ENCODE data around the gene BACE2. TPM values are rescaled to one million over a fixed set of nuclear protein-coding genes. Genes with fewer than 3 reads are reported as not detected.

The BACE2 gene
- total and polyA plus RNA-seq, 4 donors = 1.7 to 16.7 (median 5.6) TPM

DNA sequence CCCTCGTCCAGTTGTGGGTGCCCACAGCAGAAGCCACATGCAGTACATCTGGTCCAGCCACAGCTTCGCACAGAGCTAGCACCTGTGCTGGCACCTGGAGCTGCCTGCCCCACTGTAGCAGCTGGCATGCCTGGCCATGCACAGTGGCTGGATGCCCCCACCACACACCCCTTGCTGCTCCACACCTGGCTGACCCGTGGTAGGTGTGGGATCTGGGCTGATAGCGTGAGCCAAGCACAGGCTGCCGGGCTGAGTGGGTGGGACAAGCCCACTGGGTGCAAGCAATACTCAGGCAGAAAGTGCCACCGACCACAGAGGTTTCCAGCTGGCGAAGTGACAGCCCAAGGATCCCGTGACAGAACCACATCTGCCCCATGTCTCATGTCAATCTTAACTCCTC lies 30.6 kb upstream of the BACE2 start:
- Histone ChIP-seq H3K36me3 (ENCODE audit: control insufficient read depth in 4 of 4, insufficient read depth in 3 of 4, low read depth in 1 of 4, low read length in 3 of 4) (no peaks in the 10 kb centered on the region), H3K27me3 (ENCODE audit: control insufficient read depth in 4 of 4, insufficient read depth in 4 of 4, low read length in 3 of 4) (no peaks in the 10 kb centered on the region), H3K9me3 (ENCODE audit: control insufficient read depth in 4 of 4, low read length in 3 of 4) (no peaks in the 10 kb centered on the region), H3K4me3 (ENCODE audit: low read depth in 1 of 3, low read length in 3 of 3) (no peak overlapping the region), H3K27ac (ENCODE audit: low read depth in 1 of 2, low read length in 2 of 2) (no peak overlapping the region), H3K9ac (ENCODE audit: low read depth in 1 of 2, low read length in 2 of 2) (no peak overlapping the region), H3K4me1 (ENCODE audit: control insufficient read depth in 4 of 4, insufficient read depth in 4 of 4, low read length in 3 of 4) (no peaks in the 10 kb centered on the region)
- no peak for TF ChIP-seq RAD21 (IDR thresholded peaks at IDR 0.05)
- TF ChIP-seq NR2F2 (IDR thresholded peaks at IDR 0.05) = no peak
- TF ChIP-seq, protein P1, sequence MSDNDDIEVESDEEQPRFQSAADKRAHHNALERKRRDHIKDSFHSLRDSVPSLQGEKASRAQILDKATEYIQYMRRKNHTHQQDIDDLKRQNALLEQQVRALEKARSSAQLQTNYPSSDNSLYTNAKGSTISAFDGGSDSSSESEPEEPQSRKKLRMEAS (IDR thresholded peaks at IDR 0.05) = no peak
- TF ChIP-seq HNF4A (conservative IDR thresholded peaks at IDR 0.05) = no peak
- no peak for TF ChIP-seq FOXA2 (IDR thresholded peaks at IDR 0.05)
- no peak for TF ChIP-seq HNF4G (IDR thresholded peaks at IDR 0.05)
- TF ChIP-seq JUND (IDR thresholded peaks at IDR 0.05) = no peak
- no peak for TF ChIP-seq RXRA (IDR thresholded peaks at IDR 0.05)
- TF ChIP-seq YY1 (IDR thresholded peaks at IDR 0.05) = no peak
- TF ChIP-seq, protein P2, sequence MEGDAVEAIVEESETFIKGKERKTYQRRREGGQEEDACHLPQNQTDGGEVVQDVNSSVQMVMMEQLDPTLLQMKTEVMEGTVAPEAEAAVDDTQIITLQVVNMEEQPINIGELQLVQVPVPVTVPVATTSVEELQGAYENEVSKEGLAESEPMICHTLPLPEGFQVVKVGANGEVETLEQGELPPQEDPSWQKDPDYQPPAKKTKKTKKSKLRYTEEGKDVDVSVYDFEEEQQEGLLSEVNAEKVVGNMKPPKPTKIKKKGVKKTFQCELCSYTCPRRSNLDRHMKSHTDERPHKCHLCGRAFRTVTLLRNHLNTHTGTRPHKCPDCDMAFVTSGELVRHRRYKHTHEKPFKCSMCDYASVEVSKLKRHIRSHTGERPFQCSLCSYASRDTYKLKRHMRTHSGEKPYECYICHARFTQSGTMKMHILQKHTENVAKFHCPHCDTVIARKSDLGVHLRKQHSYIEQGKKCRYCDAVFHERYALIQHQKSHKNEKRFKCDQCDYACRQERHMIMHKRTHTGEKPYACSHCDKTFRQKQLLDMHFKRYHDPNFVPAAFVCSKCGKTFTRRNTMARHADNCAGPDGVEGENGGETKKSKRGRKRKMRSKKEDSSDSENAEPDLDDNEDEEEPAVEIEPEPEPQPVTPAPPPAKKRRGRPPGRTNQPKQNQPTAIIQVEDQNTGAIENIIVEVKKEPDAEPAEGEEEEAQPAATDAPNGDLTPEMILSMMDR (IDR thresholded peaks at IDR 0.05; ENCODE audit: low read depth, low read length, missing input control) = no peak
- no peak for TF ChIP-seq EGR1 (IDR thresholded peaks at IDR 0.05; ENCODE audit: low read depth in 2 of 2)
- TF ChIP-seq, protein P3, sequence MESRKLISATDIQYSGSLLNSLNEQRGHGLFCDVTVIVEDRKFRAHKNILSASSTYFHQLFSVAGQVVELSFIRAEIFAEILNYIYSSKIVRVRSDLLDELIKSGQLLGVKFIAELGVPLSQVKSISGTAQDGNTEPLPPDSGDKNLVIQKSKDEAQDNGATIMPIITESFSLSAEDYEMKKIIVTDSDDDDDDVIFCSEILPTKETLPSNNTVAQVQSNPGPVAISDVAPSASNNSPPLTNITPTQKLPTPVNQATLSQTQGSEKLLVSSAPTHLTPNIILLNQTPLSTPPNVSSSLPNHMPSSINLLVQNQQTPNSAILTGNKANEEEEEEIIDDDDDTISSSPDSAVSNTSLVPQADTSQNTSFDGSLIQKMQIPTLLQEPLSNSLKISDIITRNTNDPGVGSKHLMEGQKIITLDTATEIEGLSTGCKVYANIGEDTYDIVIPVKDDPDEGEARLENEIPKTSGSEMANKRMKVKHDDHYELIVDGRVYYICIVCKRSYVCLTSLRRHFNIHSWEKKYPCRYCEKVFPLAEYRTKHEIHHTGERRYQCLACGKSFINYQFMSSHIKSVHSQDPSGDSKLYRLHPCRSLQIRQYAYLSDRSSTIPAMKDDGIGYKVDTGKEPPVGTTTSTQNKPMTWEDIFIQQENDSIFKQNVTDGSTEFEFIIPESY (IDR thresholded peaks at IDR 0.05) = no peak
- TF ChIP-seq, protein P4, sequence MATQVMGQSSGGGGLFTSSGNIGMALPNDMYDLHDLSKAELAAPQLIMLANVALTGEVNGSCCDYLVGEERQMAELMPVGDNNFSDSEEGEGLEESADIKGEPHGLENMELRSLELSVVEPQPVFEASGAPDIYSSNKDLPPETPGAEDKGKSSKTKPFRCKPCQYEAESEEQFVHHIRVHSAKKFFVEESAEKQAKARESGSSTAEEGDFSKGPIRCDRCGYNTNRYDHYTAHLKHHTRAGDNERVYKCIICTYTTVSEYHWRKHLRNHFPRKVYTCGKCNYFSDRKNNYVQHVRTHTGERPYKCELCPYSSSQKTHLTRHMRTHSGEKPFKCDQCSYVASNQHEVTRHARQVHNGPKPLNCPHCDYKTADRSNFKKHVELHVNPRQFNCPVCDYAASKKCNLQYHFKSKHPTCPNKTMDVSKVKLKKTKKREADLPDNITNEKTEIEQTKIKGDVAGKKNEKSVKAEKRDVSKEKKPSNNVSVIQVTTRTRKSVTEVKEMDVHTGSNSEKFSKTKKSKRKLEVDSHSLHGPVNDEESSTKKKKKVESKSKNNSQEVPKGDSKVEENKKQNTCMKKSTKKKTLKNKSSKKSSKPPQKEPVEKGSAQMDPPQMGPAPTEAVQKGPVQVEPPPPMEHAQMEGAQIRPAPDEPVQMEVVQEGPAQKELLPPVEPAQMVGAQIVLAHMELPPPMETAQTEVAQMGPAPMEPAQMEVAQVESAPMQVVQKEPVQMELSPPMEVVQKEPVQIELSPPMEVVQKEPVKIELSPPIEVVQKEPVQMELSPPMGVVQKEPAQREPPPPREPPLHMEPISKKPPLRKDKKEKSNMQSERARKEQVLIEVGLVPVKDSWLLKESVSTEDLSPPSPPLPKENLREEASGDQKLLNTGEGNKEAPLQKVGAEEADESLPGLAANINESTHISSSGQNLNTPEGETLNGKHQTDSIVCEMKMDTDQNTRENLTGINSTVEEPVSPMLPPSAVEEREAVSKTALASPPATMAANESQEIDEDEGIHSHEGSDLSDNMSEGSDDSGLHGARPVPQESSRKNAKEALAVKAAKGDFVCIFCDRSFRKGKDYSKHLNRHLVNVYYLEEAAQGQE (IDR thresholded peaks at IDR 0.05) = no peak
- TF ChIP-seq SP1 (IDR thresholded peaks at IDR 0.05) = no peak
- WGBS = 75% methylated on average over 8 of the region's 8 CpGs
- no peak for DNase-seq (ENCODE audit: low spot score)

DNA sequence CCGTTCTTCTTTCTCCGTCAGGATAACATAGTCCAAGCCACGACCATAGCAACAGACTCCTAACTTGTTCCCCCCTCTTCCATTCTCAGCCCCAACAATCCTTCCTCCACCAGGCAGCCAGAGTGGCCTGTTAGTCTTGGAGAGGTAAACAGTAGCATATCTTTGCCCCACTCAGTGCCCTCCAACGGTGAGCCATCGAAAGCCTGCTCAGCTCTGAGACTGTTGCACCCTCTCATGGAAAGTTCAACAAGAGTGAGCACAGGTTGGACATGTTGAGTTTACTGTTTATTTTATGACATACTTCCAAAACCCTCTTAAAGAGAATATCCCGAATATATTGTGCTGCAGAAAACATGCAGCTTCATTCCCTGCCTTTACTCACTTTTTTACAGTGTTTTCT lies 30.1 kb upstream of the BACE2 start:
- H3K27me3 ChIP-seq (ENCODE audit: control insufficient read depth in 4 of 4, insufficient read depth in 4 of 4, low read length in 3 of 4) = no peaks in the 10 kb centered on the region
- no peaks in the 10 kb centered on the region for H3K4me1 ChIP-seq (ENCODE audit: control insufficient read depth in 4 of 4, insufficient read depth in 4 of 4, low read length in 3 of 4)
- no peak overlapping the region for H3K27ac ChIP-seq (ENCODE audit: low read depth in 1 of 2, low read length in 2 of 2)
- H3K9ac ChIP-seq (ENCODE audit: low read depth in 1 of 2, low read length in 2 of 2) = no peak overlapping the region
- DNase-seq (ENCODE audit: low spot score) = no peak
- no peaks in the 10 kb centered on the region for H3K36me3 ChIP-seq (ENCODE audit: control insufficient read depth in 4 of 4, insufficient read depth in 3 of 4, low read depth in 1 of 4, low read length in 3 of 4)
- TF ChIP-seq RXRA (IDR thresholded peaks at IDR 0.05) (no peak), YY1 (IDR thresholded peaks at IDR 0.05) (no peak), FOXA2 (IDR thresholded peaks at IDR 0.05) (no peak), EGR1 (IDR thresholded peaks at IDR 0.05; ENCODE audit: low read depth in 2 of 2) (no peak), HNF4G (IDR thresholded peaks at IDR 0.05) (no peak), TAF1 (conservative IDR thresholded peaks at IDR 0.05) (no peak), JUND (IDR thresholded peaks at IDR 0.05) (no peak)
- TF ChIP-seq, protein P3 (IDR thresholded peaks at IDR 0.05) = no peak
- TF ChIP-seq, protein P5, sequence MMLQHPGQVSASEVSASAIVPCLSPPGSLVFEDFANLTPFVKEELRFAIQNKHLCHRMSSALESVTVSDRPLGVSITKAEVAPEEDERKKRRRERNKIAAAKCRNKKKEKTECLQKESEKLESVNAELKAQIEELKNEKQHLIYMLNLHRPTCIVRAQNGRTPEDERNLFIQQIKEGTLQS (IDR thresholded peaks at IDR 0.05) = no peak
- WGBS = 69% methylated on average over 6 of the region's 6 CpGs
- no peaks in the 10 kb centered on the region for H3K9me3 ChIP-seq (ENCODE audit: control insufficient read depth in 4 of 4, low read length in 3 of 4)
- no peak overlapping the region for H3K4me3 ChIP-seq (ENCODE audit: low read depth in 1 of 3, low read length in 3 of 3)

All from liver (tissue), 9 donors.